ENCODE data around the gene CCDC188.

CCDC188 gene

DNA sequence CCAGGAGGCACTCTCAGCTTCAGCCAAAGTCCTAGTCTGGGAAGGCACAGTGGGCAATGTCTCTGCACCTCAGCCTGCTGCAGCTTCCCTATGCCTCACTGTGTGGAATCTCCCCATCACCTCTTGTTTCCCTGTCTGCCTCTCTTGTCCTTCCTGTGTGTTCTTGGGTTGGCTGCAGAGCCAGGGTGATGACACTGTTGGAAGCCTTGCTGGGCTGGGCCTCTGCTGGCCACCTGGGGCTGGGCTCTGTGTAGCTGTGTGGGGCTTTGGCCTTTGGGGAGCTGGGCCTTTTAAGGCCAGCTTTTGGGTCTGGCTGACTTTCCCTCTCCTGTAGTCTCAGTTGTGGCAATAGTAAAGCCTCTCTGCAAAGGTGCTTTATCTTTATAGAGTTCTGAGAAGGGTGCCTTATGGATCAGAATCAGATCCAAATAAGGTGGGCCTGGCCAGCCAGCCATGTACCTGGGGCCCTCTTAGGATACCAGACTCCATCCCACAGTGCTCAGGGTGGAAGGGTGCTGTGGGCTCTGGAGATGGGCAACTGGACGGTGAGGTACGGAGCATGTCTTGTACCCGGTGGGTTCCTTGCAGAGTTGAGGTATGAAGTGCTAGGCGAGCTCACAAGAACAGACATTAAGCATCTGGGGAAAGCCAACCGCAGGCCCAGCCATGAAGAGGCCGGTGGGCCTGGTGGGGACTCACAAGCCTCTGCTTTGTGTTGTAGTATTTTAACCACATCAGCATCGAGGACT is 45.2 kb downstream of the CCDC188 start:
- DNase-seq (ENCODE audit: low read depth) = no peak
- TF ChIP-seq, protein P1, sequence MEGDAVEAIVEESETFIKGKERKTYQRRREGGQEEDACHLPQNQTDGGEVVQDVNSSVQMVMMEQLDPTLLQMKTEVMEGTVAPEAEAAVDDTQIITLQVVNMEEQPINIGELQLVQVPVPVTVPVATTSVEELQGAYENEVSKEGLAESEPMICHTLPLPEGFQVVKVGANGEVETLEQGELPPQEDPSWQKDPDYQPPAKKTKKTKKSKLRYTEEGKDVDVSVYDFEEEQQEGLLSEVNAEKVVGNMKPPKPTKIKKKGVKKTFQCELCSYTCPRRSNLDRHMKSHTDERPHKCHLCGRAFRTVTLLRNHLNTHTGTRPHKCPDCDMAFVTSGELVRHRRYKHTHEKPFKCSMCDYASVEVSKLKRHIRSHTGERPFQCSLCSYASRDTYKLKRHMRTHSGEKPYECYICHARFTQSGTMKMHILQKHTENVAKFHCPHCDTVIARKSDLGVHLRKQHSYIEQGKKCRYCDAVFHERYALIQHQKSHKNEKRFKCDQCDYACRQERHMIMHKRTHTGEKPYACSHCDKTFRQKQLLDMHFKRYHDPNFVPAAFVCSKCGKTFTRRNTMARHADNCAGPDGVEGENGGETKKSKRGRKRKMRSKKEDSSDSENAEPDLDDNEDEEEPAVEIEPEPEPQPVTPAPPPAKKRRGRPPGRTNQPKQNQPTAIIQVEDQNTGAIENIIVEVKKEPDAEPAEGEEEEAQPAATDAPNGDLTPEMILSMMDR (conservative IDR thresholded peaks at IDR 0.05; ENCODE audit: control insufficient read depth, insufficient read depth, low read depth, low read length) = no peak
- H3K4me3 ChIP-seq (ENCODE audit: control insufficient read depth, low read depth, low read length) = no peak overlapping the region

DNA sequence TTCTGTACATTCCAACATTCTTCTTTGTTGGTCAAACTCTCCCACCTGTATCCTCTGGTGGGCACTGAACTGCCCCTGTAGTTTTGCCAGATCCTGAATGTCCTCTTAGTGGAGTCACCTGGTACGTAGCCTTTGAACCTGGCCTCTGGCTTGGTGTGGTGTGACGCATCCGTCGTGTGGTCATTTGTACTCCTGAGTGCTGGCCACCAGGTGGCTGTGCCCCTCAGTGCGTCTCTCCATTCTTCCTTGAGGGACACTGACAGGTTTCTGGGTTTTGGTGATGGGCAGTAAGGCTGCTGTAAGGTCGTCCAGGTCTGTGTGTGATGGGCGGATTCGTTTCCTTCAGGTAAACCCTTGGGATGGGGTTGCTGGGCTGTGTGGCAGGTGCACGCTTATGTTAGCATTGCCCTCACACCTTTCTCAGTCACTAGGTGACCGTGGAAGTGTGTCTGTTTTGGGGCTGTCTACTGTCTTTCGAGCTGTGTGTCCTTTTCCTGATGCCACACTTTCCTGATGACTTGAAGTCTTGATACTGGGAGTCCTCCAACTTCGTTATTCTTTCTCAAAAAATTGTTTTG is 48.6 kb downstream of the CCDC188 start:
- TF ChIP-seq, protein P1 (conservative IDR thresholded peaks at IDR 0.05; ENCODE audit: control insufficient read depth, insufficient read depth, low read depth, low read length) = no peak
- H3K4me3 ChIP-seq (ENCODE audit: control insufficient read depth, low read depth, low read length) = no peak overlapping the region
- no peak for DNase-seq (ENCODE audit: low read depth)

DNA sequence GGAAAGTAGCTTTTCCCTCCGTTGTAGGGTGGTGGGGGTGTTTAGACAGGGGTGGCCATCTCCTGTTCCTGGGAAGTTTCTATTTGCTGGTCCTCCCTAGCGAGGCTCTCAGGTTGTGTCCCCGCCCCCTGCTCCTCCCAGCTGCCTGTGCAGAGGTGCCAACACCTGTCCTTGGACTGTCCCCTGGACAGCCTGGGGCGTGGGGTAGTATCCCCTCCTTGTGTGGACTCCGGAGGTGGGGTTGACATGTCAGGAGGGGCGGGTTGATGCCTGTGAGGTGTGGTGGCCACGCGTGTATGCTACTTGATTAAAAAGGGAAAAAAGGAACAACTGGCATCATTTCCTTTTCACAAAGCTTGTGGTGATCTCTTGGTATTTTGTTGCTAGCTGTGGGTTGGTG is 49.2 kb downstream of the CCDC188 start:
- DNase-seq (ENCODE audit: low read depth) = no peak
- TF ChIP-seq, protein P1 (conservative IDR thresholded peaks at IDR 0.05; ENCODE audit: control insufficient read depth, insufficient read depth, low read depth, low read length) = no peak
- H3K4me3 ChIP-seq (ENCODE audit: control insufficient read depth, low read depth, low read length) = no peak overlapping the region

DNA sequence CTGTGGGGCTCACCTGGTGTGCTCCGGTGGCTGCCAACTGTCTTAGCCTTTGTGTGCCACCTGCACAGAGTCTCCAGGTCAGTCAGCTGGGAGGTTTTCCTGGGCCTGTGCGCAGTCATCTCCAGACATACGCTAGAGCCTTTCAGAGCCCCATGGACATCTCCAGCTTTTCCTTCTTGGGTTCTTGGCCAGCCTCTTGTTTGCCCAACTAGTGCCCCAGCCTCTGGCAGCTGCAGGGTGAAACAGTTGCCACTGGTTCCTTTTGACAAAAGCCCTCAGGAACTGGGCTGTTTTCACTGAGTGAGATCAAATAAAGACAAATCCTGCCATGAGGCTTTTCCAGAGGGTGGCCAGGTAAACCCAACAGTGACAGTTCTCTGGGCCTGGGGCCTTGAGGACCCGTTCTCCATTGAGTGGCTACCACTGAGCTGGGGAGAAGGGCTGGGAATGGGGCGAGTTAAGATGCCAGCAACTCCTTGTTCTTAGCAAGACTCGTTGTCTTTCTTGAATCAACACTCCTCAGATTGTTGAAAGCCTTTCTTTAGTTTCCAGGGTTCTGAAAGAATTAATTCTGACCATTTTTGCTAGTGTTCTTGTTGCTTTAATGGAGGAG is 51.6 kb downstream of the CCDC188 start:
- no peak for DNase-seq (ENCODE audit: low read depth)
- no peak overlapping the region for H3K4me3 ChIP-seq (ENCODE audit: control insufficient read depth, low read depth, low read length)
- TF ChIP-seq, protein P1 (conservative IDR thresholded peaks at IDR 0.05; ENCODE audit: control insufficient read depth, insufficient read depth, low read depth, low read length) = no peak
